ENCODE results near the gene NTF3. TPM values are rescaled to one million over a fixed set of nuclear protein-coding genes. Genes with fewer than 3 reads are reported as not detected.

The NTF3 gene
- total RNA-seq, 2 donors from 2014 or later = 1.0 to 1.2 TPM

- DNase-seq (ENCODE audit: low spot score) = no peak
- H3K27ac ChIP-seq = no peak overlapping the region
- H3K9me3 ChIP-seq = no peaks in the 10 kb centered on the region
- no peak for TF ChIP-seq POLR2AphosphoS5 (IDR thresholded peaks at IDR 0.05)
- no peak for TF ChIP-seq CTCF (IDR thresholded peaks at IDR 0.05)
- TF ChIP-seq POLR2A (IDR thresholded peaks at IDR 0.05) = no peak
- H3K4me1 ChIP-seq (replicated peaks) = no peaks in the 10 kb centered on the region
- 92% methylated on average over 8 of the region's 8 CpGs for WGBS
- H3K36me3 ChIP-seq = no peaks in the 10 kb centered on the region
- no peaks in the 10 kb centered on the region for H3K27me3 ChIP-seq (replicated peaks; ENCODE audit: insufficient read depth)
- H3K4me3 ChIP-seq = no peak overlapping the region
- intact Hi-C loops (cut with DNase I) = no loop called here
These were observed 86.9 kb downstream of the NTF3 start for GRCh38 chr12:5518584-5519365.

- no peak for DNase-seq (ENCODE audit: low spot score)
- no peaks in the 10 kb centered on the region for H3K36me3 ChIP-seq
- TF ChIP-seq POLR2AphosphoS5 (IDR thresholded peaks at IDR 0.05) (no peak), POLR2A (IDR thresholded peaks at IDR 0.05) (no peak), CTCF (IDR thresholded peaks at IDR 0.05) (no peak)
- no peaks in the 10 kb centered on the region for H3K9me3 ChIP-seq
- H3K4me3 ChIP-seq = no peak overlapping the region
- WGBS = 92% methylated on average over 4 of the region's 4 CpGs
- no peaks in the 10 kb centered on the region for H3K27me3 ChIP-seq (replicated peaks; ENCODE audit: insufficient read depth)
- intact Hi-C loops (cut with DNase I) = no loop called here
- no peaks in the 10 kb centered on the region for H3K4me1 ChIP-seq (replicated peaks)
- H3K27ac ChIP-seq = no peak overlapping the region
These were observed 88.1 kb downstream of the NTF3 start for GRCh38 chr12:5520037-5520436.

GRCh38 chr12:5520831-5521230 lies 88.9 kb downstream of the NTF3 start:
- DNase-seq (ENCODE audit: low spot score) = no peak
- Histone ChIP-seq H3K27me3 (replicated peaks; ENCODE audit: insufficient read depth) (no peaks in the 10 kb centered on the region), H3K4me1 (replicated peaks) (no peaks in the 10 kb centered on the region), H3K27ac (no peak overlapping the region), H3K9me3 (no peaks in the 10 kb centered on the region), H3K4me3 (no peak overlapping the region), H3K36me3 (no peaks in the 10 kb centered on the region)
- 97% methylated on average over 5 of the region's 5 CpGs for WGBS
- intact Hi-C loops (cut with DNase I) = no loop called here
- TF ChIP-seq CTCF (IDR thresholded peaks at IDR 0.05) (no peak), POLR2A (IDR thresholded peaks at IDR 0.05) (no peak), POLR2AphosphoS5 (IDR thresholded peaks at IDR 0.05) (no peak)

GRCh38 chr12:5521456-5522325 lies 89.8 kb downstream of the NTF3 start:
- 96% methylated on average over 20 of the region's 20 CpGs for WGBS
- no peak for DNase-seq (ENCODE audit: low spot score)

More at GRCh38 chr12:5521456-5522325, 89.8 kb downstream of the NTF3 start:
- intact Hi-C loops (cut with DNase I) = no loop called here
- TF ChIP-seq POLR2A (IDR thresholded peaks at IDR 0.05) (no peak), CTCF (IDR thresholded peaks at IDR 0.05) (no peak), POLR2AphosphoS5 (IDR thresholded peaks at IDR 0.05) (no peak)
- Histone ChIP-seq H3K4me3 (no peak overlapping the region), H3K27me3 (replicated peaks; ENCODE audit: insufficient read depth) (no peaks in the 10 kb centered on the region), H3K4me1 (replicated peaks) (no peaks in the 10 kb centered on the region), H3K27ac (no peak overlapping the region), H3K9me3 (no peaks in the 10 kb centered on the region), H3K36me3 (no peaks in the 10 kb centered on the region)

Measured in prostate gland (tissue), 2 donors.